Tibial nerve (tissue), 3 donors: ENCODE measurements around the gene PIP5KL1.

Source experiments
- CTCF ChIP-seq, 5 experiments: fragments of 200-600 bp in 3 of 5; fragments of 450-650 bp in 2 of 5; sonication (generic) in 3 of 5; IDR thresholded peaks; one replicate each; pipeline ENCODE4 v1.5.1; 2016 to 2019; ENCODE audit warnings: antibody characterized with exemption in 5 of 5, mild to moderate bottlenecking in 3 of 5, moderate library complexity in 2 of 5
- POLR2A ChIP-seq, 2 donors: fragments of 450-650 bp; IDR thresholded peaks; one replicate each; pipeline ENCODE4 v1.6.1; 2017; ENCODE audit warnings: antibody characterized with exemption in 2 of 2, mild to moderate bottlenecking in 2 of 2, moderate library complexity in 2 of 2

- TF ChIP-seq CTCF (IDR thresholded peaks at IDR 0.05) (no peak), POLR2A (IDR thresholded peaks at IDR 0.05) (no peak)
Measured at GRCh38 chr9:127965953-127966352, 35.4 kb upstream of the PIP5KL1 start.
